Measurements from ENCODE around the gene DDX25.

The DDX25 gene

GRCh38 chr11:125931668-125932067, 27.4 kb downstream of the DDX25 start:
- no peak overlapping the region for H3K4me3 ChIP-seq (ENCODE audit: low read depth, low read length, poor library complexity, severe bottlenecking)

GRCh38 chr11:125932301-125932700, 28.0 kb downstream of the DDX25 start:
- H3K27ac ChIP-seq (ENCODE audit: low read depth, low read length, poor library complexity, severe bottlenecking), result no peak overlapping the region
- H3K4me3 ChIP-seq (ENCODE audit: low read depth, low read length, poor library complexity, severe bottlenecking), result no peak overlapping the region
- H3K36me3 ChIP-seq (ENCODE audit: insufficient read depth, low read length), result no peaks in the 10 kb centered on the region
- no peaks in the 10 kb centered on the region for H3K4me1 ChIP-seq (ENCODE audit: insufficient read depth, low read length, severe bottlenecking)
- no peaks in the 10 kb centered on the region for H4K20me1 ChIP-seq (ENCODE audit: insufficient read depth, low read length)
- H3K9me3 ChIP-seq (ENCODE audit: low read length), result no peaks in the 10 kb centered on the region
- H3K9ac ChIP-seq (ENCODE audit: low read length), result no peak overlapping the region
- H3F3A ChIP-seq (ENCODE audit: insufficient read depth, low read length), result no peaks in the 10 kb centered on the region
- H2AFZ ChIP-seq (ENCODE audit: low read length), result no peak overlapping the region
- no peaks in the 10 kb centered on the region for H3K9me2 ChIP-seq (ENCODE audit: low read depth, low read length)
- H3K79me2 ChIP-seq (ENCODE audit: insufficient read depth, low read length), result no peaks in the 10 kb centered on the region
- no peaks in the 10 kb centered on the region for H3K27me3 ChIP-seq (ENCODE audit: insufficient read depth, low read length)
- TF ChIP-seq CTCF (IDR thresholded peaks at IDR 0.05; ENCODE audit: low read length) (no peak), EZH2 (IDR thresholded peaks at IDR 0.05; ENCODE audit: borderline replicate concordance, low read length) (no peak)
- H3K4me2 ChIP-seq (ENCODE audit: low read length), result no peak overlapping the region

More at GRCh38 chr11:125931668-125932067, 27.4 kb downstream of the DDX25 start:
- H3K4me2 ChIP-seq (ENCODE audit: low read length), result no peak overlapping the region
- H3F3A ChIP-seq (ENCODE audit: insufficient read depth, low read length), result no peaks in the 10 kb centered on the region
- H3K9me3 ChIP-seq (ENCODE audit: low read length), result no peaks in the 10 kb centered on the region
- H3K79me2 ChIP-seq (ENCODE audit: insufficient read depth, low read length), result no peaks in the 10 kb centered on the region
- no peaks in the 10 kb centered on the region for H4K20me1 ChIP-seq (ENCODE audit: insufficient read depth, low read length)
- H3K9ac ChIP-seq (ENCODE audit: low read length), result no peak overlapping the region
- H3K9me2 ChIP-seq (ENCODE audit: low read depth, low read length), result no peaks in the 10 kb centered on the region
- no peak overlapping the region for H2AFZ ChIP-seq (ENCODE audit: low read length)
- no peaks in the 10 kb centered on the region for H3K36me3 ChIP-seq (ENCODE audit: insufficient read depth, low read length)
- H3K4me1 ChIP-seq (ENCODE audit: insufficient read depth, low read length, severe bottlenecking), result no peaks in the 10 kb centered on the region
- no peak overlapping the region for H3K27ac ChIP-seq (ENCODE audit: low read depth, low read length, poor library complexity, severe bottlenecking)
- no peaks in the 10 kb centered on the region for H3K27me3 ChIP-seq (ENCODE audit: insufficient read depth, low read length)
- TF ChIP-seq CTCF (IDR thresholded peaks at IDR 0.05; ENCODE audit: low read length) (no peak), EZH2 (IDR thresholded peaks at IDR 0.05; ENCODE audit: borderline replicate concordance, low read length) (no peak)

- Histone ChIP-seq H3K79me2 (ENCODE audit: insufficient read depth, low read length) (no peaks in the 10 kb centered on the region), H2AFZ (ENCODE audit: low read length) (no peak overlapping the region), H3K9me2 (ENCODE audit: low read depth, low read length) (no peaks in the 10 kb centered on the region), H3K4me2 (ENCODE audit: low read length) (no peak overlapping the region), H3F3A (ENCODE audit: insufficient read depth, low read length) (no peaks in the 10 kb centered on the region), H3K9me3 (ENCODE audit: low read length) (no peaks in the 10 kb centered on the region), H3K4me1 (ENCODE audit: insufficient read depth, low read length, severe bottlenecking) (no peaks in the 10 kb centered on the region), H3K27me3 (ENCODE audit: insufficient read depth, low read length) (no peaks in the 10 kb centered on the region), H3K9ac (ENCODE audit: low read length) (no peak overlapping the region), H3K27ac (ENCODE audit: low read depth, low read length, poor library complexity, severe bottlenecking) (no peak overlapping the region), H3K36me3 (ENCODE audit: insufficient read depth, low read length) (no peaks in the 10 kb centered on the region), H3K4me3 (ENCODE audit: low read depth, low read length, poor library complexity, severe bottlenecking) (no peak overlapping the region), H4K20me1 (ENCODE audit: insufficient read depth, low read length) (no peaks in the 10 kb centered on the region)
- no peak for TF ChIP-seq CTCF (IDR thresholded peaks at IDR 0.05; ENCODE audit: low read length)
- no peak for TF ChIP-seq EZH2 (IDR thresholded peaks at IDR 0.05; ENCODE audit: borderline replicate concordance, low read length)
Measured at GRCh38 chr11:125933030-125933813, 28.9 kb downstream of the DDX25 start.
